Measurements from ENCODE around the gene SHCBP1L. TPM values are rescaled to one million over a fixed set of nuclear protein-coding genes. Genes with fewer than 3 reads are reported as not detected.
A peak's percentile ranks its signal among the peaks of the same experiment; 100 is the strongest.

SHCBP1L gene
- total RNA-seq, 6 experiments from 2014 or later: not detected

DNA sequence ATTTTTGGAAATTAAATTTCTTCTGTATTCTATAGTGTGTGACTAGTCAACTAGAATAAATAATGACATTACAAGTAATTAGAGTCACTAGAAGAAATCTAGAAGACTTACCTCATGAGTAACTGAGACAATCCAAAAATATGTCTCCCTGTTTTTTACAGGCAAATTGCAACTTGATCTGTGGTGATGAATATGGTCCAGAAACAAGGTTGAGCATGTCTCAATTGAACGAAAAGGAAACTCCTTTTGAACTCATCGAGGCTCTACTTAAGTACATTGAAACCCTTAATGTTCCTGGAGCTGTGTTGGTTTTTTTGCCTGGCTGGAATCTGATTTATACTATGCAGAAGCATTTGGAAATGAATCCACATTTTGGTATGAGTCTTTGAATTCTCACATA is 77.1 kb downstream of the SHCBP1L start:
- Histone ChIP-seq H3K4me1 (no peaks in the 10 kb centered on the region), H3K9me3 (no peaks in the 10 kb centered on the region), H3K27ac (no peak overlapping the region), H3K4me3 (no peak overlapping the region), H3K27me3 (no peaks in the 10 kb centered on the region), H3K36me3 (peaks cover 5 to 97% (median 64%) of the 10 kb centered on the region in 4 donors)
- intact Hi-C loops (cut with DNase I): no loop called here
- TF ChIP-seq, protein P1, sequence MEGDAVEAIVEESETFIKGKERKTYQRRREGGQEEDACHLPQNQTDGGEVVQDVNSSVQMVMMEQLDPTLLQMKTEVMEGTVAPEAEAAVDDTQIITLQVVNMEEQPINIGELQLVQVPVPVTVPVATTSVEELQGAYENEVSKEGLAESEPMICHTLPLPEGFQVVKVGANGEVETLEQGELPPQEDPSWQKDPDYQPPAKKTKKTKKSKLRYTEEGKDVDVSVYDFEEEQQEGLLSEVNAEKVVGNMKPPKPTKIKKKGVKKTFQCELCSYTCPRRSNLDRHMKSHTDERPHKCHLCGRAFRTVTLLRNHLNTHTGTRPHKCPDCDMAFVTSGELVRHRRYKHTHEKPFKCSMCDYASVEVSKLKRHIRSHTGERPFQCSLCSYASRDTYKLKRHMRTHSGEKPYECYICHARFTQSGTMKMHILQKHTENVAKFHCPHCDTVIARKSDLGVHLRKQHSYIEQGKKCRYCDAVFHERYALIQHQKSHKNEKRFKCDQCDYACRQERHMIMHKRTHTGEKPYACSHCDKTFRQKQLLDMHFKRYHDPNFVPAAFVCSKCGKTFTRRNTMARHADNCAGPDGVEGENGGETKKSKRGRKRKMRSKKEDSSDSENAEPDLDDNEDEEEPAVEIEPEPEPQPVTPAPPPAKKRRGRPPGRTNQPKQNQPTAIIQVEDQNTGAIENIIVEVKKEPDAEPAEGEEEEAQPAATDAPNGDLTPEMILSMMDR (IDR thresholded peaks at IDR 0.05): no peak
- TF ChIP-seq POLR2A (IDR thresholded peaks at IDR 0.05): no peak
- DNase-seq: no peak
- whole genome bisulfite sequencing (ENCODE audit: insufficient coverage, low coverage, low lambda C conversion rate, missing lambda C conversion rate): 82% methylated on average over 2 of the region's 2 CpGs
- ATAC-seq: no peak

DNA sequence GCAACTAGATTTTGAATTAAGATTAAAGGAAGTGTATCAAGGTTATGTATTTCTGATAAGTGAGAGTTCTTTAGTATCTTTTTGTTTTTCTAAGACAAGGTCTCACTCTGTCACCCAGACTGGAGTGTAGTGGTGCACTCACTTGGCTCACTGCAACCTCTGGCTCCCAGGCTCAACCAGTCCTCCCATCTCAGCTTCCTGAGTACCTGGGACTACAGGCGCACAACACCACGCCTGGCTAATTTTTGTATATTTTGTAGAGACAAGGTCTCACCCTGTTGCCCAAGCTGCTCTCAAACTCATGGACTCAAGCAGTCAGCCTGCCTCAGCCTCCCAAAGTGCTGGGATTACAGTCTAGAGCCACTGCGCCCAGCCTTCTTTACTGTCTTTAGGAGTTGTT is 80.1 kb downstream of the SHCBP1L start:
- no peak for ATAC-seq
- intact Hi-C loops (cut with DNase I): no loop called here

DNA sequence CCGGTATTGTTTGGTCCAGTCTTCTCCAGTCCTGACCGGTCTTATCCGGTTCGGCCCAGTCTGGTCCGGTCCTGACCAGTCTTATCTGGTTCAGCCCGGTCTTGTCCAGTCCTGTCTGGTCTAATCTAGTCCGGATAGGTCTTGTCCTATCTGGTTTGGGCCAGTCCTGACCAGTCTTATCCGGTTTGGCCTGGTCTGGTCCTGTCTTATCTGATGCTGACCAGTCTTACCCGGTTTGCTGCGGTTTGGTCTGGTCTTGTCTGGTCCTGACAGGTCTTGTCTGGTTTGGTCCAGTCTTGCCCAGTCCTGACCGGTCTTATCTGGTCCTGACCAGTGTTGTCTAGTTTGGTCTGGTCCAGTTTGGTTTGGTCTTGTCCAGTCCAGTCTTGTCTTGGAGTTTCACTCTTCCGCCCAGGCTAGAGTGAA is 83.7 kb downstream of the SHCBP1L start:
- TF ChIP-seq, protein P1 (IDR thresholded peaks at IDR 0.05): no peak
- TF ChIP-seq POLR2A (IDR thresholded peaks at IDR 0.05): no peak
- no peaks in the 10 kb centered on the region for H3K4me1 ChIP-seq
- no peaks in the 10 kb centered on the region for H3K27me3 ChIP-seq
- 88% methylated on average over 6 of the region's 12 CpGs for WGBS (ENCODE audit: insufficient coverage, low coverage, low lambda C conversion rate, missing lambda C conversion rate)
- H3K9me3 ChIP-seq: no peaks in the 10 kb centered on the region
- H3K36me3 ChIP-seq: peaks cover 0 to 89% (median 60%) of the 10 kb centered on the region in 4 donors
- ATAC-seq: peak in 3 of 4 donors; percentile 11 to 56 (median 52)
- no peak overlapping the region for H3K27ac ChIP-seq
- intact Hi-C loops (cut with DNase I): no loop called here
- no peak for DNase-seq
- H3K4me3 ChIP-seq: no peak overlapping the region

More for the DNA sequence above, 80.1 kb downstream of the SHCBP1L start:
- Histone ChIP-seq H3K4me1 (no peaks in the 10 kb centered on the region), H3K27ac (no peak overlapping the region), H3K4me3 (no peak overlapping the region), H3K9me3 (no peaks in the 10 kb centered on the region), H3K27me3 (no peaks in the 10 kb centered on the region), H3K36me3 (peaks cover 5 to 89% (median 58%) of the 10 kb centered on the region in 4 donors)
- WGBS (ENCODE audit: insufficient coverage, low coverage, low lambda C conversion rate, missing lambda C conversion rate): 96% methylated on average over 2 of the region's 3 CpGs
- no peak for DNase-seq
- TF ChIP-seq, protein P1 (IDR thresholded peaks at IDR 0.05): no peak
- TF ChIP-seq POLR2A (IDR thresholded peaks at IDR 0.05): no peak

DNA sequence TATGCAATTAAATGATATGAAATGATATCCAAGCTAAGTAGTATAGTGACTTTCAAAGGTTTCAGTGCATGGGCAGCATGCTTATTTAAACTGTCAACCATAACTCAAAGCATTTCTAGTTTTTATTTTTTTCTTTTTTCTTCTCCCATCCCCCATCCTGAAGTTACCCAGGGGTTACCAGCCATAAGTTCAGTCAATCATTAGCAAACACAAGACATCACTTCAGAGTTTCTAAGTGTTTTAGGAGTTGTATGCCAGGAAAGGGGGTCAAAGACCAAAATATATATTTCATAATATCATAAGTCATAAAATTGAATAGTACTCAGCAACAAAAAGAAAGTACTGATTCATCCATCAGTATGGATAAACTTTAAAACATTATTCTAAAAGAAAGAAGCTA is 85.1 kb downstream of the SHCBP1L start:
- H3K9me3 ChIP-seq: no peaks in the 10 kb centered on the region
- no peaks in the 10 kb centered on the region for H3K4me1 ChIP-seq
- H3K4me3 ChIP-seq: no peak overlapping the region
- H3K27ac ChIP-seq: no peak overlapping the region
- DNase-seq (no peak), ATAC-seq (no peak)
- H3K27me3 ChIP-seq: no peaks in the 10 kb centered on the region
- TF ChIP-seq, protein P1 (IDR thresholded peaks at IDR 0.05): no peak
- TF ChIP-seq POLR2A (IDR thresholded peaks at IDR 0.05): no peak
- intact Hi-C loops (cut with DNase I): no loop called here
- peaks cover 0 to 89% (median 66%) of the 10 kb centered on the region in 4 donors for H3K36me3 ChIP-seq

DNA sequence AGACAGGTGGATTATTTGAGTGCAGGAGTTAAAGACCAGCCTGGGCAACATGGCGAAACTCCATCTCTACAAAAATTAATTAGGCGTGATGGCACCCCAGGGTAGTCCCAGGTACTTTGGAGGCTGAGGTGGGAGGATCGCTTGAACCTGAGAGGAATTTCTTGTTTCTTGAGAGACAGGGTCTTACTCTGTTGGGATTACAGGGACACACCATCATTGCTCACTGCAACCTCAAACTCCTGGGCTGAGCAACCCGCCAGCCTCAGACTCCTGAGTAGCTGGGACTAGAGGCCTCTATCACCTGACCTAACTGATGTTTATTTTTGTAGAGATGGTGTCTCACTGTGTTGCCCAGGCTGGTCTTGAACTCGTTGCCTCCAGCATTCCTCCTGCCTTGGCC is 89.0 kb downstream of the SHCBP1L start:
- no peak overlapping the region for H3K4me3 ChIP-seq
- H3K27me3 ChIP-seq: no peaks in the 10 kb centered on the region
- TF ChIP-seq, protein P1 (IDR thresholded peaks at IDR 0.05): no peak
- TF ChIP-seq POLR2A (IDR thresholded peaks at IDR 0.05): no peak
- no peak for ATAC-seq
- intact Hi-C loops (cut with DNase I): no loop called here
- no peak for DNase-seq
- peaks cover 11 to 100% (median 73%) of the 10 kb centered on the region in 4 donors for H3K36me3 ChIP-seq
- no peaks in the 10 kb centered on the region for H3K9me3 ChIP-seq
- no peak overlapping the region for H3K27ac ChIP-seq
- 95% methylated on average over 3 of the region's 5 CpGs for WGBS (ENCODE audit: insufficient coverage, low coverage, low lambda C conversion rate, missing lambda C conversion rate)
- no peaks in the 10 kb centered on the region for H3K4me1 ChIP-seq

Measured in right lobe of liver (tissue), 6 donors.